ENCODE results near the gene AVPR2.

AVPR2 gene

GRCh38 chrX:153930011-153930910, 25.8 kb downstream of the AVPR2 start:
- DNase-seq (ENCODE audit: low read depth in 2 of 3, low spot score in 2 of 3), result no peak

GRCh38 chrX:153931151-153931550, 26.7 kb downstream of the AVPR2 start:
- no peak for DNase-seq (ENCODE audit: low read depth in 2 of 3, low spot score in 2 of 3)

GRCh38 chrX:153931748-153932147, 27.3 kb downstream of the AVPR2 start:
- no peak for DNase-seq (ENCODE audit: low read depth in 2 of 3, low spot score in 2 of 3)

GRCh38 chrX:153932220-153932915, 27.9 kb downstream of the AVPR2 start:
- no peak for DNase-seq (ENCODE audit: low read depth in 2 of 3, low spot score in 2 of 3)

GRCh38 chrX:153933748-153934147, 29.3 kb downstream of the AVPR2 start:
- no peak for DNase-seq (ENCODE audit: low read depth in 2 of 3, low spot score in 2 of 3)

- no peak for DNase-seq (ENCODE audit: low read depth in 2 of 3, low spot score in 2 of 3)
Observed at GRCh38 chrX:153934148-153934761, 29.8 kb downstream of the AVPR2 start.

GRCh38 chrX:153934762-153935325, 30.4 kb downstream of the AVPR2 start, which contains the start of gene NAA10:
Gene NAA10 (minus strand): TSS chrX:153935037. CDS start chrX:153934904, 133 bp downstream.
- DNase-seq (ENCODE audit: low read depth in 2 of 3, low spot score in 2 of 3), result peak in 1 of 3 experiments; percentile 73

GRCh38 chrX:153935326-153935851, 30.9 kb downstream of the AVPR2 start:
- DNase-seq (ENCODE audit: low read depth in 2 of 3, low spot score in 2 of 3), result no peak

GRCh38 chrX:153937056-153937455, 32.6 kb downstream of the AVPR2 start:
- no peak for DNase-seq (ENCODE audit: low read depth in 2 of 3, low spot score in 2 of 3)

- no peak for DNase-seq (ENCODE audit: low read depth in 2 of 3, low spot score in 2 of 3)
Observed at GRCh38 chrX:153938226-153938786, 33.8 kb downstream of the AVPR2 start.

GRCh38 chrX:153939573-153939972, 35.1 kb downstream of the AVPR2 start:
- DNase-seq (ENCODE audit: low read depth in 2 of 3, low spot score in 2 of 3), result no peak

- DNase-seq (ENCODE audit: low read depth in 2 of 3, low spot score in 2 of 3), result no peak
Observed at GRCh38 chrX:153941336-153942252, 37.1 kb downstream of the AVPR2 start.

GRCh38 chrX:153944140-153944799, 39.8 kb downstream of the AVPR2 start, which contains the start of gene RENBP:
Gene RENBP (minus strand): TSS chrX:153944643. CDS start chrX:153944610, 33 bp downstream.
- DNase-seq (ENCODE audit: low read depth in 2 of 3, low spot score in 2 of 3), result no peak

GRCh38 chrX:153944800-153945150, 40.3 kb downstream of the AVPR2 start:
- no peak for DNase-seq (ENCODE audit: low read depth in 2 of 3, low spot score in 2 of 3)

- no peak for DNase-seq (ENCODE audit: low read depth in 2 of 3, low spot score in 2 of 3)
Observed at GRCh38 chrX:153945956-153946943, 41.8 kb downstream of the AVPR2 start.

GRCh38 chrX:153947009-153947769, 42.7 kb downstream of the AVPR2 start:
- DNase-seq (ENCODE audit: low read depth in 2 of 3, low spot score in 2 of 3), result peak in 1 of 3 experiments; percentile 61

- no peak for DNase-seq (ENCODE audit: low read depth in 2 of 3, low spot score in 2 of 3)
Observed at GRCh38 chrX:153948002-153948466, 43.6 kb downstream of the AVPR2 start.
